ENCODE data around the gene TP53BP1. TPM values are rescaled to one million over a fixed set of nuclear protein-coding genes. Genes with fewer than 3 reads are reported as not detected.
"Not testable (repeated sequence)": the region's sequence is repeated elsewhere in the genome, so short reads cannot be mapped to it uniquely, and the experiment has no call there.

Gene TP53BP1
- polyA plus RNA-seq, 4 donors, result 58.1 to 92.9 (median 84.7) TPM

DNA sequence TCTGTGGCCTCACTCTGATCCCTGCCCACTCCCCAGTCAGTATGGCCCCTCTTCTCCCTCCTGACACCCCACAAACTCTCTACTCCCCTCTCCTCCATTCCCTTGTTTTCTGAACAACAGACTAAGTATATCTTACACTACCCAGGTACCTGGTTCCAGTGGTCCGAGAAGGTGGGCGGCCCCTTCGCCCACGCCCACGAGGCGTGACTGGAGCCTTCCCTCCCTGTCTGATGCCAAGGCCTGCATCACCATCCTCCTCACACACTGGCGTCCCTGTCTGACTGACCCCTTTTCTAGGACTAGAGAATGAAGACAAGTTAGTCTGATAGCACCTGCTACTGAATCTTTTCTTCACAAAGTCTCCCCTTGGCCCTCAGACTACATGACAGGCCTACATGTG is 72.1 kb downstream of the TP53BP1 start:
- no peak for DNase-seq (ENCODE audit: low read depth in 4 of 4, low spot score in 3 of 4)

DNA sequence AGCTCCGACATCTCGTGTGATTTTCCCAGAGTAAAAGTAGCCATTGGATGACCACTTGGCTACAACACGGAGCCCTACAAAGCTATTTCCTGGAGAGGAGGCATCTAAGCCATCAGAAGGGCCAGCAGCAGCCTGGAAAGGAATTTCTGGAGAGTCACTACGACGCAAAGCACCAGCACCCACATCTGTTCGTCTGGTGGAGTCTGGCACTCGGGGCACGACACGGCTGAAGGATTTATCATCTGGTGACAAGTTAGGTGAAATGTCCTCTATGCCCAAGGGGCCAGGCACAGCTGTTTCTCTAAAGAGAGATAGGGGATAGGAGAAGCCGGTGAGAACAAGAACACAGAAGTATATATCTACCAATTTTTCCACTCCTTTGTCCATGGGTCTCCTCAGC is 72.5 kb downstream of the TP53BP1 start:
- DNase-seq (ENCODE audit: low read depth in 4 of 4, low spot score in 3 of 4), result no peak

DNA sequence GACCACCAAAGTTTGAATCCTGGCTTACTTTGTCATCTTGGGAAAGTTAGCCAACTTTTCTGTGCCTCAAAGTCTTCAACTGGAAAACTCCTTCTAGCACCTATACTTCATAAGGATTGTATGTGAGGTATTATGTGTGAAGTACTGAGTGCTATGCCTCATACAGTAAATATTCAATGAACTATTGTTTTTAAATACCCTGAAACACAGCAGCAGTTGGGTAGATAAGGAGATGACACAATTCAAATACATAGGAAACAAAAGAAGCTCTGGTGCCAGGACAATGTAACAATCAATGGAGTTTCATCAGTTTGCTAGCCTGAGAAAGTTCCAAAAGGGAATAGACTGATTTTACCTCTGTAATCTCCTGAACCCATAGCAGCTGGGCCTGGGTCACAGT is 78.8 kb downstream of the TP53BP1 start:
- DNase-seq (ENCODE audit: low read depth in 4 of 4, low spot score in 3 of 4), result no peak

DNA sequence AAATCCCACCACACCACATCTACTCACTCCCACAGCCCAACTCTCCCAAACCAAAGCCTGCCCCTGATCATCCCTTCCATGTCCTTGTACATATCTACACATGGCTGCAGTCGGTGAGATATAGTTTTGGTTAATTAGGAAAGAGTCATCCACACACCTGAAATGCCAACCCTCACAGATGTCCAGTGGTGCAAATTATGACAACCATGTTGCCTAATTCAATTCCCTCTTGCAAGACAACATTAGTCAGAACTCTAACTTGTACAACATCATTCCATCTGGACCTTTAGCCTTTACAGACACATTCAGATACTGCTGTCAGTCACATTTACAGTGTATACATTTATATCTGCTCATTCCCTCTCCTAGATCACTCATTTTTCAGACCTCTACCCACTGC is 80.9 kb downstream of the TP53BP1 start:
- DNase-seq (ENCODE audit: low read depth in 4 of 4, low spot score in 3 of 4), result no peak

DNA sequence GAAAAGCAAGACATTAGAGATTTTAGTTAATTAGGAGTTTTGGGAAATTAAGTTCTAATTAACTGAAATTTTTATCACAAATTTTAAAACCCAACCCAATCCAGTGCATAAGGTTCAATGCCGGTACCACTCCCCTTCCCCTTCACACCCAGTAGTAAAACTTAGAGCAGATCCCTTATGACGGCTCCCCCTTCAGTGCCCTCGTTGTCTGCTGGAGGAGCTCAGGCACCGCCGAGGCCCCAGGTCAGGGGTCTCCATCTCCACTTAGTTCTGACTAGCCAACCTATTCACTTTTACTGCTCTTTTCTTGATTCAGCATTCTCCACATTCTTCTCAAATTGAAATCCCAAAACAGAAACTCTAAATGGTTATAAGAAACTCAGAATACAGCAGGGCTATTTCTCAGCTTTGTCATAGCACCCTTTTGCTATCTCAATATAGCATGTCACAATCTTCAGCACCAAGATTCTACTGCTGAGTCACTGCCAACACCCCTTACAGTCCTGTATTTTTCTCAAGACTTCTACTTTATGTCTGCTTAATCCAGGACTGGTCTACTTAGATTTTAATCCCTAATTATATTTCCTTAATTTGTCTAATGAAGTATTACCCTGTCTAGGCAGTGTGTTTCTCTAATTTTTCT is 82.3 kb downstream of the TP53BP1 start:
- DNase-seq (ENCODE audit: low read depth in 4 of 4, low spot score in 3 of 4), result no peak

DNA sequence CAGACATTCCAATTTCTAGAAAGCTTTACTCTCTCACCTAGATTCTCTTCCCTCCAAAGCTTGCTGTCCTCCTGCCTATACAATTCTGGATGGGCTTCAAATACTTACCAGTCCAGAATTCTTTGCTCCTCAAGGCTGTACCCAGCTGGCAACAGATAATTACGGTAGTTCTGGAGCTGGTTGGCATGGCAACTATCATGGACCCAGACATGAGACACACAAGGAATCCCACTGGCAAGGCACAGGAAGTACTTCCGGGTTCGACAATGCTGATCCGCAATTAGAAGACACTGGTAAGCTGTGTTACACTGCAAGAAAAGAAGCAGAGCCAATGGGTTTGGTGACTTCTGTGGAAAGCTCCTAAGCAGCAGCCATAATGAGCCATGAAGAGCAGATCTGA is 84.2 kb downstream of the TP53BP1 start:
- no peak for DNase-seq (ENCODE audit: low read depth in 4 of 4, low spot score in 3 of 4)

DNA sequence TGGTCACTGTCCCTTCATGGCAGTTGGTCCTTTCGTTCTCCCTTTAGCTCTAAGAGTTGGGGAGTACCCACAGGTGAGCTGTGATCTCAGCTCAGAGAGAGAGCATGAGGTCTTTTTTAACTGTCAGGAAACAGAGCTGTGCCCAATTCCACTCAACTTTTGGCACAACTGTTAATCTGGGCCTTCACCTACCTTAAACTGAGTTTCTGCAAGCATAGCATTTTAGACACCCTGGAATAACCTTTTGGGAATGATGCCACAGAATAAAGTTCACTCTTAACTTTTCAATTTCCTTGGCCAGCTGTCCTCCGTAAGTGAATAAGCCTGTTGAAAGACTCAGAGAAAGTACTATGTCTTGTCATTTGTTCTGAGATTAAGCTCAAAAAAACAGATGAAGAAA is 86.1 kb downstream of the TP53BP1 start:
- no peak for DNase-seq (ENCODE audit: low read depth in 4 of 4, low spot score in 3 of 4)

DNA sequence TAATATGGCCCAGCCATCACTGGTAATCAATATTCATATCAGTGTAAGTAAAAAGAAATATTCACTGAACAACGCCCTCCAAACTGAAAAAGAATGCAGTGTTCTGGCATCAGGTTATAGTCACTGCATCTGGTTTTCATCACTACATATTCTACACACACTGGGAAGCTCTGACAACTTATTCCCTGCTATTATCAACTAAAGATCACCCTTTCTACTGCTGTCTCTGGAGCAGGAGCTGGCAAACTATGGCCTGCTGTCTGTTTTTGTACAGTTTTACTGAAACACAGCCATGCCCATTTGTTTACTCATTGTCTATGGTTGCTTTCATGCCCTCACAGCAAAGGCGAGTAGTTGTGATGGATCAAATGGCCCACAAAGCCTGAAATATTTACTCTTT is 86.8 kb downstream of the TP53BP1 start:
- no peak for DNase-seq (ENCODE audit: low read depth in 4 of 4, low spot score in 3 of 4)

DNA sequence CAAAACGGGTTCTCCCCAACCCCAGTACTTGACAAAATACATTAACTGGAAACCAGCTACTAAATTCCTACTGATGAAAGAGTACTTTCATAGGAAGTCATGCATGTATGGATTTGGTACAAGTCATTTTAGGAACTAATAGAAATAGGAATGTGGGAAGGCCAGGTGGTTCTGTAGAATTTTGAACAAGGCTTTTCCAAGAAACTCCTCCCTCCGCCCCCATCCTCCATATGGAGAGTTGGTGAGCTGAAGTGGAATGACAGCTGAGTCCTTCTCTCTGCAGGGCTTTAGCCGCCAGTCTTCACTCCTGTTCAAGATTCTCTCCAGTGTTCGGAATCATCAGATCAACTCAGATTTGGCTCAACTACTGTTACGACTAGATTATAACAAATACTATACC is 88.8 kb downstream of the TP53BP1 start:
- DNase-seq (ENCODE audit: low read depth in 4 of 4, low spot score in 3 of 4), result no peak

DNA sequence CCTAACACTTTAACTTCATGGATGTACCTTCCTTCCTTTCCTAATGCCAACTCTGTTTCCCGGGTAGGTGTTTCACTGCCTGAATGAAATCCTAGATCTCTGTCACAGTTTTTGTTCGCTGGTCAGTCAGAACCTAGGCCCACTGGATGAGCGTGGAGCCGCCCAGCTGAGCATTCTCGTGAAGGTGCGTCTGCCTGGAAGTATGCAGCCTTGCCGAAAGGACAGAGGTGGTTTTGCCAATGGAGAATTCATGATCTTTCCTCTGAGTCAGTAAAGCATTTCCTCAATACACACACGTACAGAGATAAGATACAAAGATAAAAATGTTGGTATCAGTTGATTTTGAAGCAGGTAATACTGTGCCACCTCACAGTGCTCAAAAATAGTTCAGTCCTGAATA is 89.3 kb downstream of the TP53BP1 start:
- DNase-seq (ENCODE audit: low read depth in 4 of 4, low spot score in 3 of 4), result no peak

DNA sequence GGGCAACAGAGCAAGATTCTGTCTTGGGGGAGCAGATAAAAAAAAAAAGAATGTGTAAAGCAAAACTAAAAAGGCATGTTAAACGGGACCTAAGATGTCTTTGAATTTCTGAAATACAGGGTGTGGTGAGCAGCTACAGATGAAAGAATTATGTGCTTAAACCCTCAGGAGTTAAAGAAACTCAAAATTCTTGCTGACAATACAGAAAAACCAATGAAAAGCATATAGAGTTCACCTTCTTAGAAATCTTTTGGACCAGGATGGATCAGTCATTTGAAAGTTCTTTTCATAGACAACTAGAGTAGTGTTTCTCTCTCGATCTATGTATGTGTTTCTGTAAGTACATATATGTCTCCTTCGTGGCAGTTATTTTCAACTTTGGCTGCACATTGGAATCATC is 90.7 kb downstream of the TP53BP1 start:
- no peak for DNase-seq (ENCODE audit: low read depth in 4 of 4, low spot score in 3 of 4)

DNA sequence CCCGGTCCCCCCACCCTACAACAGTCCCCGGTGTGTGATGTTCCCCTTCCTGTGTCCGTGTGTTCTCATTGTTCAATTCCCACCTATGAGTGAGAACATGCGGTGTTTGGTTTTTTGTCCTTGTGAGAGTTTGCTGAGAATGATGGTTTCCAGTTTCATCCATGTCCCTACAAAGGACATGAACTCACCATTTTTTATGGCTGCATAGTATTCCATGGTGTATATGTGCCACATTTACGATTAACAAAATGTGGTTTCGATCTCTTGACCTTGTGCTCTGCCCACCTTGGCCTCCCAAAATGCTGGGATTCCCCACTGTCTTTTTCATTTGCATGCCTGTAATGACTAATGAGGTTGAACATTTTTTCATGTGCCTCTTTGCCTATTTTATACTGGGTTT is 99.4 kb downstream of the TP53BP1 start:
- DNase-seq (ENCODE audit: low read depth in 4 of 4, low spot score in 3 of 4), result not testable (repeated sequence)

DNA sequence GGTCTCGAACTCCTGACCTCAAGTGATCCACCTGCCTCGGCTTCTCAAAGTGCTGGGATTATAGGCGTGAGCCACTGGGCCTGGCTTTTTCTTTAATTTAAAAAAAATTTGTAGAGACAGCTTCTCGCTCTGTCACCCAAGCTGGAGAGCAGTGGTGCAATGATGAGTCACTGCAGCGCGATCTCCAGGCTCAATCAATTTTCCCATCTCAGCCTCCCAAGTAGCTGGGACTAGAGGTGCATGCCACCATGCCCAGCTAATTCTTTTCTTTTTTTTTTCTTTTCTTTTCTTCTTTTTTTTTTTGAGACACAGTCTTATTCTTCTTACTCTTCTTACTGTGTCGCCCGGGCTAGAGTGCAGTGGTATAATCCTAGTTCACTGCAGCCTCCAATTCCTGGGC is 102.2 kb downstream of the TP53BP1 start:
- DNase-seq (ENCODE audit: low read depth in 4 of 4, low spot score in 3 of 4), result no peak

DNA sequence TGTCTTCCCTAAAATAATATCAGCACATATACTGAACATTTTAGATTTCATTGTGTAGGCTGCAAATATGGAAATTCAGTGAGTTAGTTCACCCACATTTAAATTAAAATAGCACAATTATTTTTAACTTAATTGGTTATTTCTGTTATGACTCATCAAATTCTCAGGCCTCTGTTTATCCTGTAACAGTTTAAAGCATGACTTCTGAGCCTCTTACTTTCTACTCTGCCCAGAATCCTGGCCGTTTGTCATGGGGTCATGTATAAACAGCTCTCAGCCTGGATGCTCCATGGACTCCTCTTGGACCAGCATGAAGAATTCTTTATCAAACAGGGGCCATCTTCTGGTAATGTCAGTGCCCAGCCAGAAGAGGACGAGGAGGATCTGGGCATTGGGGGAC is 109.9 kb downstream of the TP53BP1 start:
- no peak for DNase-seq (ENCODE audit: low read depth in 4 of 4, low spot score in 3 of 4)

DNA sequence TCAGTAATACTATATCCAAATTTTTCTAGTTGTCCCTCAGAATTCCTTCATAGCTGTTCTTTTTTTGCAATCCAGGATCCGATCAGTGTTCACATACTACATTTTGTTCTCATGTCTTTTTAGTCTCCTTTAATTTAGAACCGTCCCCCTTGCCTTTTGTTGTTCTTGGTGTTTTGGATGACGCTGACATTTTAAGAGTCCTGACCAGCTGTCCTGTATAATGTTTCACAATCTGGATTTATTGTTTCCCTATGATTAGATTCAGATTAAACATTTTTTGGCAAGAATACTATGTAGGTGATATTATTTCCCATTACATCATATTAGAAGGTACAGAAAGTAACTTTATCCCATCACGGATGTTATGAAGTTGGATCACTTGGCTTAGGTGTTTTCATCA is 110.6 kb downstream of the TP53BP1 start:
- no peak for DNase-seq (ENCODE audit: low read depth in 4 of 4, low spot score in 3 of 4)

DNA sequence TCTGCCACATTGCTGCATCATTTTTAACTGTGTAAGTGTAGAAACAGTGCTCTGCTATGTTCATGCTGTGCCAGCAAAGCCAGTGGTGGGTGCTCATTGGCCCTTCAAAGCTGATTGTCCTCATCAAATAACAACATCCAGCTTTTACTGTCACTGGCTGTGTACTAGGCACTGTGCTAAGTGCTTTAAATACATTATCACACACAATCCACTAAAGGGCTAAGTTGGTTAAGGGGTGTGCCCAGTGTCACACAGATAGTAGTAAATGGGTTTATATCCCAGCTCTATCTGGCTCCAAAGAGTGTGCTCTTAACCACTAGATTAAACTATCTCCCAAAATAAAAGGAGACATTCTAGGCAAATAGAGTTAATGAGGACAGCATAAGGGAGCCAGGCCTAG is 114.4 kb downstream of the TP53BP1 start:
- no peak for DNase-seq (ENCODE audit: low read depth in 4 of 4, low spot score in 3 of 4)

DNA sequence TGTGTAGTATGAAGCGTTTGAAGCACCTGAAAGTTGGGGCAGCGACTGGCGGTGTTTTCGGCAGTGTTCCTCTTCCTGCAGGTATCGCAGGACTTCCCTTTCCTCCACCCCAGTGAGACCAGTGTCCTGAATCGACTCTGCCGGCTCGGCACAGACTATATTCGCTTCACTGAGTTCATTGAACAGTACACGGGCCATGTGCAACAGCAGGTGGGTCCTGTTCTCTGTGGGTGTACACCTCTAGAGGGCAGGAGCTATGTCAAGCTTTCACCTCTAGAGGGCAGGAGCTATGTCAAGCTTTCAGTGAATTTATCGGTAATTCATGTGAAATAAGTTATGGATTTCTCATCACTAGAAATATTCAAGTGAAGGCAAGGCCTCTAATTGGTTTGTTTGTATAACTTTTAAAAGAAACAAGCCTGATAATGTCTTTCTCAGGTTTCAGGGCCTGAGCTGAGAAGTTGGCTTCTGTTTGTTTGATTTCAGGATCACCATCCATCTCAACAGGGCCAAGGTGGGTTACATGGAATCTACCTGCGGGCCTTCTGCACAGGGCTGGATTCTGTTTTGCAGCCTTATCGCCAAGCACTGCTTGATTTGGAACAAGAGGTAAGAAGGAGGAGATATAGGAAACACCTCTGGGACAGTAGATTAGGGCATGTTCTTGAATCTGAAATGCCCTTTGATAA is 116.8 kb downstream of the TP53BP1 start:
- DNase-seq (ENCODE audit: low read depth in 4 of 4, low spot score in 3 of 4), result no peak

DNA sequence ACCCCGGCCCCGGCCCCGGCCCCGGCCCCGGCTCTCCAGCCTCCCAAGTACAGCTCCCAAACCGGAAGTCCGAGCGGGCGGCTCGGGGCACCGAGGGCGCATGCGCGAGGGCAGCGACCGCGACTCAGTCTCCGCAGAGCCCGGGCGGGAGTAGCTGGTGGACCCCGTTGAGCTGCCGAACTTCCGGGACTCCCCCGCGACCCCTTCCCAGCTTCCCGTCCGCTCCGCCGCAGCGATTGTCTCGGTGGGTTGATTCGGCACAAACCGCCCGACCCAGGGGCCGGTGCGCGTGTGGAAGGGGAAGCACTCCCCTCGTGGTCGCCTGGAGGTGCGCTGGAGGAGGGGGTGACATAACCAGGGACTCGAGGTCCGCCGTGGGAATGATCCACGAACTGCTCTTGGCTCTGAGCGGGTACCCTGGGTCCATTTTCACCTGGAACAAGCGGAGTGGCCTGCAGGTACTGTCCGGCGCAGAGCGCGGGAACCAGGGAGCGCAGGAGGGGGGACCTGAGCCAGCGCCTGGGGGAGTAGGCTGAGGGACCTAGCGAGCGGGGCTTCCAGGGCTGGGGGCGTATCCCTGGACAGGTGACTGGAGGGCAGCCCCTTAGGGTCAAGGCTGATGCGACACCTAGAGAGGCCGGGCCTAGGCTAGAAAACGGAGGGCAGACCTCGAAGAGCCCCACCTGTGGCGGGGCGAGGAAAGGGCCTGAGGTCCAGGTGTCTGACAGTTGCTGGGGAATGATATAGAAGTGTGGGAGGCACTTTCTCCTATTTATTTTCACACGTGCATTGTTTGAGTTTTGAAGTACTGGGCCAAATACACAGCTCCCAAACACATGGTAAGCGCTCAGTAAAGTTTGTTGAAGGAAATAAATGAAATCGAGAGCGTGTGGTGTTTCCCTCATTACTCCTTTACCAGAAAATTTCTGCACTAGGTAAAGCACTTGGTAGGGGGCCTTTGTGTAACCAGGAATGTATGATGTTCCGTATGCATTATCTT is 121.7 kb downstream of the TP53BP1 start, which contains the start of the genes TUBGCP4 and ZSCAN29:
TUBGCP4 (plus strand) TSS at position 127 of the 1,000 bp plus-strand sequence; CDS start at position 381, 254 bp downstream.
ZSCAN29 (minus strand) TSS at position 69 of the 1,000 bp plus-strand sequence. CDS start 1,130 bp downstream, outside the sequence.
- DNase-seq (ENCODE audit: low read depth in 4 of 4, low spot score in 3 of 4), result peak; percentile 68 to 79 (median 70)

DNA sequence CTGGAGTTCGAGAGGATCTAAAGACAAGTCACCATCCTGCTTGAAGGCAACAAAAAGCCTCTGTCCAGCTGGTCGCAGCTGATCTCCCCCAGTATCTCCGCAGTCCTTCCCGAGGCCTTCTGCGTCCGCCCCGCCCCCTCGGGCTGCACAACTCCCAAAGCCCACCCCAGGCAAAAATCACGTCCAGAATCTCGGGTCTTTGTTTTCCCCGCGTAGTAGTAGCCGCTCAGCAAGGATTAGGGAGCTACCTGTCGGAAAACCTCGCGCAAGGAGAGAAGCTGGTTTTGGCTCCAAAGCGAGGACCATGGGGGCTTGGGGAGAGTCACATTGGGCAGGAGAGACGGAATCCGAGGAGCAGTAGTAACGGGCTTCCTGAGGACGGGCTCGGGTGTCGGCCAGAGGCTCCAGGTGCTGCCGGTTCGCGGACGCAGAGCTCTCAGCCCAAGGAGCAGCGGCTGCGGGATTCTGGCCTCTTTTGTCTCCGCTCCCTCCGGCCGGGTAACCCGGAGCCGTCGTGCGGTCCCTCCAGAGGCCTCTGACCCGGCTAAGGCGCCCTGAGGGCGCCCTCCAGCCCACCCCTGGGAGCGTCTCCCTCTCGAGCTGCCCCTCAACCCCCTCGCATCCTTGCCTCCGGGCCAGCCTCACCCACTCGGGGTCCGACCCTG is 122.5 kb downstream of the TP53BP1 start:
- peak in 3 of 4 donors; percentile 22 to 43 (median 36) for DNase-seq (ENCODE audit: low read depth in 4 of 4, low spot score in 3 of 4)

DNA sequence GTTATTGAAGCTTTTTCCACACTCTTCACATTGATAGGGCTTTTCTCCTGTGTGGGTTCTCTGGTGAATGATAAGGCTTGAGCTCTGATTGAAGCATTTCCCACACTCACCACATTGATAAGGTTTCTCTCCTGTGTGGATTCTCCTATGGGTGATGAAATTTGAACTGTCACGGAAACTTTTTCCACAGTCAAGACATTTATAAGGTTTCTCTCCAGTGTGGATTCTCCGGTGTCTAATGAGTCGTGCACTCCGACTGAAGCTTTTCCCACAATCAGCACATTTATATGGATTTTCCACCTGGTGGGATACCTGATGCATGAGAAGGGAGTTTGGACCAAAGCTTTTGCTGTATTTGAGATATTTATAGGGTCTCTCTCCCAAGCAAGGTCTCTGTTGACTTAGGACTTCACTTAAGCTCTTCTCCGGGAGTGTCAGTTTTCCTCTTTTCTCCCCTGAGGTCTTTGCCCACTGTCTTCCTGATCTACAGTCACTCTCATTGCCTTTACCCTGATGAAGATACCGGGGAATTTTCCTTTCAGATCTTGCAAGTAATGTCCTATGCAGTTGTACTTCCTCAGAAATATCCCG is 131.5 kb downstream of the TP53BP1 start:
- no peak for DNase-seq (ENCODE audit: low read depth in 4 of 4, low spot score in 3 of 4)
